Mucosa of descending colon (tissue), 3 donors: Measurements from ENCODE around the gene RANGRF. TPM values are rescaled to one million over a fixed set of nuclear protein-coding genes. Genes with fewer than 3 reads are reported as not detected.

Source experiments
- ATAC-seq: fragments of 200-7000 bp; cut with Tn5 transposase; one replicate; pipeline ENCODE4 v1.9.1; 2020; ENCODE audit warnings: mild to moderate bottlenecking, moderate library complexity
- DNase-seq, 3 donors: peaks; one replicate each; pipeline ENCODE4 v3.0.0-alpha.2; 2020
- H3K36me3 ChIP-seq: fragments of 200-600 bp; one replicate; pipeline ENCODE4 v1.8.0; 2021; ENCODE audit warnings: low read depth, mild to moderate bottlenecking
- H3K4me1 ChIP-seq: fragments of 200-600 bp; one replicate; pipeline ENCODE4 v1.8.0; 2021; ENCODE audit warnings: low read depth, mild to moderate bottlenecking
- H3K4me3 ChIP-seq: fragments of 200-600 bp; one replicate; pipeline ENCODE4 v1.8.0; 2021; ENCODE audit warnings: mild to moderate bottlenecking
- H3K9me3 ChIP-seq: fragments of 200-600 bp; one replicate; pipeline ENCODE4 v1.8.0; 2021; ENCODE audit warnings: mild to moderate bottlenecking
- CTCF ChIP-seq: fragments of 200-600 bp; IDR thresholded peaks from one replicate; pipeline ENCODE4 v1.8.0; 2022; ENCODE audit warnings: antibody characterized with exemption, mild to moderate bottlenecking
- intact Hi-C, 2 donors: fragments of 100-400 bp; cut with DNase I in 1 of 2; cut with micrococcal nuclease in 1 of 2; formaldehyde crosslinking; loops; one replicate each; pipeline versions ENCODE4 v1.11.0 to v1.11.1; 2022; cut with DNase I, micrococcal nuclease
- total RNA-seq, 3 donors: library from RNA; stranded (reverse); fragmentation: NEBNext Ultra II Directional in 2 of 3; extraction: Animal tissue kit (Norgen Biotek cat#: 25700) in 2 of 3; gene quantifications; one replicate each; pipeline versions ENCODE4 v1.2.1 to v1.2.4, GENCODE V29; 2021 to 2023
- donor health status: DM: no; HTN: no; CAD: no; lungs with moderate emphysema.
- donor health status: DM: no; HTN: no; CAD: no.
- donor health status: DM: no; HTN: yes; CAD: no.

The RANGRF gene
- total RNA-seq, 3 donors from 2014 or later = 11.5 to 26.9 (median 15.5) TPM

DNA sequence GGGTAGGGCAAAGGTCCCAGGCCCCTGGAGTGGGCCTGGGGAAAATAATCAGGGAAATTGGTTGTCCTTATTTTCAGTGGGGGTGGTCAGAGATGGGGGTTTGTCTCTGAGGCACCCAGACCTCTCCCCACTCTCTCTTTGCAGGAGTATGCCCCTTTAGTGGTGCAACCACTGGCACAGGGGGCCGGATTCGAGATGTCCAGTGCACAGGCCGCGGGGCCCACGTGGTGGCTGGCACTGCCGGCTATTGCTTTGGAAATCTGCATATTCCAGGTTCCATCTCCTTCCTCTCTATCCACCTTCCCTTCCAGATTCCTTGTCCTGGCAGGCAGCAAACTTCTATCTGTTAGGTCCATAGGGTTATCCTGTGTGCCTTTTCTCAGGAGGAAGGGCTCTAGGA is 31.8 kb upstream of the RANGRF start:
- H3K36me3 ChIP-seq = no peaks in the 10 kb centered on the region
- intact Hi-C loops = no loop called here
- no peaks in the 10 kb centered on the region for H3K9me3 ChIP-seq
- ATAC-seq (no peak), DNase-seq (no peak)
- TF ChIP-seq CTCF = no peak
- no peaks in the 10 kb centered on the region for H3K4me1 ChIP-seq
- no peak overlapping the region for H3K4me3 ChIP-seq

DNA sequence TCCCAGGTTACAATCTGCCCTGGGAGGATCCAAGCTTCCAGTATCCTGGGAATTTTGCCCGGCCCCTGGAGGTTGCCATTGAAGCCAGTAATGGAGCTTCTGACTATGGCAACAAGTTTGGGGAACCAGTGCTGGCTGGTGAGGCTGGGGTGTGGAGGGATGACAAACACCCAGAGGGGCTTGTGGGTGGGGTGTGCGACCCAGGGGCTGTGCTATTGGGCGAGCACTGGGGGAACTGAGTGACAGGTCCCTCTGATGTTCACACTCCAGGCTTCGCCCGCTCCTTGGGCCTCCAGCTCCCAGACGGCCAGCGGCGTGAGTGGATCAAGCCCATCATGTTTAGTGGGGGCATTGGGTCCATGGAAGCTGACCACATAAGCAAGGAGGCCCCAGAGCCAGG is 30.7 kb upstream of the RANGRF start:
- no peaks in the 10 kb centered on the region for H3K9me3 ChIP-seq
- H3K4me3 ChIP-seq = no peak overlapping the region
- no peak for DNase-seq
- no peaks in the 10 kb centered on the region for H3K4me1 ChIP-seq
- intact Hi-C loops = no loop called here
- no peak for ATAC-seq
- H3K36me3 ChIP-seq = no peaks in the 10 kb centered on the region
- no peak for TF ChIP-seq CTCF

DNA sequence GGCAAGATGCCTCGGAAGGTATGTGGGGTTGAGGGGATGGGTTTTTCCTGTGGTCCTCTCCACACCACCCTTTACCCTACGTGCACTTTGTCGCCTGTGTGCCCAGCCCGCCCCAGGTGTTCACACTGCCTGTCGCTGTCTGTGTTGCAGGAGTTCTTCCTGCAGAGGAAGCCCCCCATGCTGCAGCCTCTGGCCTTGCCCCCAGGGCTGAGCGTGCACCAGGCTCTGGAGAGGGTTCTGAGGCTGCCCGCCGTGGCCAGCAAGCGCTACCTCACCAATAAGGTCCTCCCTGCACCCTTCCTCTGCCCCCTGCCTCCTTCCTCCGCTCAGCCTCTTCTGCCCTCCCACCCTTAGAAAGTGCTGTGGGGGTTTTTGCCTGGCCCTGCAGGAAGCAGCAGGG is 24.1 kb upstream of the RANGRF start:
- no peak overlapping the region for H3K4me3 ChIP-seq
- no peaks in the 10 kb centered on the region for H3K4me1 ChIP-seq
- intact Hi-C loops = no loop called here
- no peak for ATAC-seq
- DNase-seq = no peak
- H3K36me3 ChIP-seq = no peaks in the 10 kb centered on the region
- no peak for TF ChIP-seq CTCF
- H3K9me3 ChIP-seq = no peaks in the 10 kb centered on the region

DNA sequence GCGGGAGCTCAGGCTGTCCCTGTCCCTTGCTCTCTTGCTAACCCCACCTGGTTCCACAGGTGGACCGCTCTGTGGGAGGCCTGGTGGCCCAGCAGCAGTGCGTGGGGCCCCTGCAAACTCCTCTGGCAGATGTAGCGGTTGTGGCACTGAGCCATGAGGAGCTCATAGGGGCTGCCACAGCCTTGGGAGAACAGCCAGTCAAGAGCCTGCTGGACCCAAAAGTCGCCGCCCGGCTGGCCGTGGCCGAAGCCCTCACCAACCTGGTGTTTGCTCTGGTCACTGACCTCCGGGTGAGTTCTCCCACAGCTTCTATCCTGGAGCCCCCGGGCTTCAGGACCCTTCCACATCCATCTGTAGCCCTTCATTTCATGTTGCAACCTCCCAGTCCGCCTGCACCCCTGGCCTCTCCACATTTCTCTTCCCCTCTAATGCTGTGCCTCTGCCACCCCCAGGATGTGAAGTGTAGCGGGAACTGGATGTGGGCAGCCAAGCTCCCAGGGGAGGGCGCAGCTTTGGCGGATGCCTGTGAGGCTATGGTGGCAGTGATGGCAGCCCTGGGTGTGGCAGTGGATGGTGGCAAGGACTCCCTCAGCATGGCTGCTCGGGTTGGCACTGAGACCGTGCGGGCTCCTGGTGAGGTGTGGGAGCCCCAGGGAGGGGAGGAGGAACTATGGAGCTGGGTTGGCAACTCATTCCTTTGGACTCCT is 23.5 kb upstream of the RANGRF start:
- no peak for DNase-seq
- Histone ChIP-seq H3K36me3 (no peaks in the 10 kb centered on the region), H3K4me1 (no peaks in the 10 kb centered on the region), H3K4me3 (no peak overlapping the region), H3K9me3 (no peaks in the 10 kb centered on the region)
- no peak for TF ChIP-seq CTCF
- ATAC-seq = no peak
- intact Hi-C loops = no loop called here

DNA sequence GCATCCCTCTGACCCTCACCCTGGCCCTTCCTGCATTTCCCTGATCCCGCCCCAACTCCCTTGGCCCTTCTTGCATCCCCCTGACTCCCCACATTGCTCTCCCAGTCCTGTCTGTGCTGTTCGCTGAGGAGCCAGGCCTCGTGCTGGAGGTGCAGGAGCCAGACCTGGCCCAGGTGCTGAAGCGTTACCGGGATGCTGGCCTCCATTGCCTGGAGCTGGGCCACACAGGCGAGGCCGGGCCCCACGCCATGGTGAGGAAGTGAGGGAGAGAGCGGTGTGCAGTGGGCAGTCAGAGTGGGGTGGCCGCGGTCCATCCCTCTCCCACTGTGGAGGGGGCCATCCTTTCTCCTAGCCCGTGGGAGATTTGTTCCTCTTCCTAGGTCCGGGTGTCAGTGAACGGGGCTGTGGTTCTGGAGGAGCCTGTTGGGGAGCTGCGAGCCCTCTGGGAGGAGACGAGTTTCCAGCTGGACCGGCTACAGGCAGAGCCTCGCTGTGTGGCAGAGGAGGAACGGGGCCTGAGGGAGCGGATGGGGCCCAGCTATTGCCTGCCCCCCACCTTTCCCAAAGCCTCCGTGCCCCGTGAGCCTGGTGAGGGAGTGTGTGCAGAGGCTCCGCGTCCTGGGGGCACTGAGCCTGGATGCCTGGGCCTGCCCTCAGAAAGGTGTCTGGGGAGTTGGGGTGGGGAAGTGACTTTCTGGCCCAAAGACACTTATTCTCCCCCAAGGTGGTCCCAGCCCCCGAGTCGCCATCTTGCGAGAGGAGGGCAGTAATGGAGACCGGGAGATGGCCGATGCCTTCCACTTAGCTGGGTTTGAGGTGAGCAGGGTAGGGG is 21.6 kb upstream of the RANGRF start:
- DNase-seq (no peak), ATAC-seq (no peak)
- intact Hi-C loops = no loop called here
- no peak for TF ChIP-seq CTCF
- no peaks in the 10 kb centered on the region for H3K9me3 ChIP-seq
- H3K36me3 ChIP-seq = no peaks in the 10 kb centered on the region
- no peaks in the 10 kb centered on the region for H3K4me1 ChIP-seq
- no peak overlapping the region for H3K4me3 ChIP-seq
